Measurements from ENCODE around the gene WAPL. TPM values are rescaled to one million over a fixed set of nuclear protein-coding genes. Genes with fewer than 3 reads are reported as not detected.

Gene WAPL
- total RNA-seq, 4 donors from 2014 or later = 34.2 to 40.5 (median 39.3) TPM

DNA sequence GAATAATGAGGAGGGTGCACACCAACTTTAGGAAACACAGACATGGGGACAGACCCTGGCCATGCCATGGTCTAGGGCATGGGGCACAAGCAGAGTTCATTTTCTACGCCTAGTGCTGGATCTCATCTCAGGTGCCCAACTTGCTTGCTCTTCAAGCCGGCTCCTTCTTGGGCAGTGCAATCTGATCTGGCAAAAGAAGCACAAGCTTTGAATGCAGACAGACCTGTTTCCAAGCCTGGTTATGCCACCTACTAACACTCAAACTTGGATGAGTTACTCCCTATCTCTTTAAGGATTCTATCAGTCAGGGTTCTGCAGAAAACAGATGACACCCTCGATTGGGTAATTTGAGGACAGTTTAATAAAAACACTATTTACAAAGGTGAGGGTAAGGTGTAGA lies 34.9 kb upstream of the WAPL start:
- no peaks in the 10 kb centered on the region for H3K4me1 ChIP-seq
- no peaks in the 10 kb centered on the region for H3K36me3 ChIP-seq
- WGBS = 70% methylated on average over 3 of the region's 3 CpGs
- H3K4me3 ChIP-seq = no peak overlapping the region
- intact Hi-C loops (cut with DNase I) = no loop called here
- H3K9me3 ChIP-seq = no peaks in the 10 kb centered on the region
- no peak overlapping the region for H3K27ac ChIP-seq (replicated peaks in 1 of 4)
- TF ChIP-seq EP300 (IDR thresholded peaks at IDR 0.05) = no peak
- no peak for TF ChIP-seq POLR2A (IDR thresholded peaks at IDR 0.05; ENCODE audit: low read depth)
- TF ChIP-seq, protein P1, sequence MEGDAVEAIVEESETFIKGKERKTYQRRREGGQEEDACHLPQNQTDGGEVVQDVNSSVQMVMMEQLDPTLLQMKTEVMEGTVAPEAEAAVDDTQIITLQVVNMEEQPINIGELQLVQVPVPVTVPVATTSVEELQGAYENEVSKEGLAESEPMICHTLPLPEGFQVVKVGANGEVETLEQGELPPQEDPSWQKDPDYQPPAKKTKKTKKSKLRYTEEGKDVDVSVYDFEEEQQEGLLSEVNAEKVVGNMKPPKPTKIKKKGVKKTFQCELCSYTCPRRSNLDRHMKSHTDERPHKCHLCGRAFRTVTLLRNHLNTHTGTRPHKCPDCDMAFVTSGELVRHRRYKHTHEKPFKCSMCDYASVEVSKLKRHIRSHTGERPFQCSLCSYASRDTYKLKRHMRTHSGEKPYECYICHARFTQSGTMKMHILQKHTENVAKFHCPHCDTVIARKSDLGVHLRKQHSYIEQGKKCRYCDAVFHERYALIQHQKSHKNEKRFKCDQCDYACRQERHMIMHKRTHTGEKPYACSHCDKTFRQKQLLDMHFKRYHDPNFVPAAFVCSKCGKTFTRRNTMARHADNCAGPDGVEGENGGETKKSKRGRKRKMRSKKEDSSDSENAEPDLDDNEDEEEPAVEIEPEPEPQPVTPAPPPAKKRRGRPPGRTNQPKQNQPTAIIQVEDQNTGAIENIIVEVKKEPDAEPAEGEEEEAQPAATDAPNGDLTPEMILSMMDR (IDR thresholded peaks at IDR 0.05) = no peak
- TF ChIP-seq POLR2AphosphoS5 (IDR thresholded peaks at IDR 0.05) = no peak
- no peaks in the 10 kb centered on the region for H3K27me3 ChIP-seq
- DNase-seq (ENCODE audit: extremely low spot score) = no peak

DNA sequence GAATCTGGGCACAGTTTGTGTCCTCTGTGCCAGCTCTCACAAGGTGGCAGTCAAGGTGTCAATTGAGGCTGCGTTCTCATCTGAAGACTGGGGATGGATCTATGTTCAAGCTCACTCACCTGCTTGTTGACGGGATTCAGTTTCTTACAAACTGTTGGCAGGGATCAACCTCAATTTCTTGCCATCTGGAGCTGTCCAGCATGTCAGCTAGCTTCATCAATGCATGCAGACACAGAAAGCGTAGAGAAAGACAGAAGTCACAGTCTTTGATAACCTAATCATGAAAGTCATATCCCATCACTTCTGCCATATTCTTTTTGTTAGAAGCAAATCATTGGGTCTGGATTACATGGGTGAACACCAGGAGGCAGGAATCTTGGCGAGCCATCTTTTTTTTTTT lies 32.0 kb upstream of the WAPL start:
- H3K4me3 ChIP-seq = no peak overlapping the region
- H3K4me1 ChIP-seq = no peaks in the 10 kb centered on the region
- H3K9me3 ChIP-seq = no peaks in the 10 kb centered on the region
- DNase-seq (ENCODE audit: extremely low spot score) = no peak
- no peak overlapping the region for H3K27ac ChIP-seq (replicated peaks in 1 of 4)
- 74% methylated on average over 4 of the region's 4 CpGs for WGBS
- H3K36me3 ChIP-seq = no peaks in the 10 kb centered on the region
- intact Hi-C loops (cut with DNase I) = no loop called here
- no peaks in the 10 kb centered on the region for H3K27me3 ChIP-seq
- TF ChIP-seq, protein P1 (IDR thresholded peaks at IDR 0.05) = no peak

DNA sequence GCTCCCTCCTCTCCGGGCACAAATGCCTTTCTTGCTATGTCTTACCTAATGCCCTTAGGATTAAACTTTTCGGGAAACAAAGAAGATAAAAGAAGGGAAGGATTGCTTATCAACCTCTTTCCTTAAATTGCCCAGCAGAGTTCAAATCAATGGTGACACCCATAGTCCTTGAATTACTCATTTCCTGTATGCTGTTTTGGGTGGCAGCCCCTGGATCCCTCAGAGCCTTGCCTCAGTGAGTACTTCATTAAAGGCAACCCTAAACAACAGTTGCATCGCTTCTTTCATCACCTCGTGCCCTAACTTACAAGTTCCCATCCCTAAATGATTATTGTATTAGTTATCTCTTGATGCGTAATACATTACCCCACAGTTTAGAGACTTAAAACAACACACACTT lies 31.6 kb upstream of the WAPL start:
- Histone ChIP-seq H3K4me1 (no peaks in the 10 kb centered on the region), H3K4me3 (no peak overlapping the region), H3K9me3 (no peaks in the 10 kb centered on the region), H3K27ac (replicated peaks in 1 of 4) (no peak overlapping the region), H3K36me3 (no peaks in the 10 kb centered on the region), H3K27me3 (no peaks in the 10 kb centered on the region)
- TF ChIP-seq, protein P1 (IDR thresholded peaks at IDR 0.05) = no peak
- TF ChIP-seq POLR2A (IDR thresholded peaks at IDR 0.05; ENCODE audit: low read depth) = no peak
- no peak for TF ChIP-seq EP300 (IDR thresholded peaks at IDR 0.05)
- TF ChIP-seq POLR2AphosphoS5 (IDR thresholded peaks at IDR 0.05) = no peak
- WGBS = 74% methylated on average over 5 of the region's 5 CpGs
- DNase-seq (ENCODE audit: extremely low spot score) = no peak
- intact Hi-C loops (cut with DNase I) = no loop called here

DNA sequence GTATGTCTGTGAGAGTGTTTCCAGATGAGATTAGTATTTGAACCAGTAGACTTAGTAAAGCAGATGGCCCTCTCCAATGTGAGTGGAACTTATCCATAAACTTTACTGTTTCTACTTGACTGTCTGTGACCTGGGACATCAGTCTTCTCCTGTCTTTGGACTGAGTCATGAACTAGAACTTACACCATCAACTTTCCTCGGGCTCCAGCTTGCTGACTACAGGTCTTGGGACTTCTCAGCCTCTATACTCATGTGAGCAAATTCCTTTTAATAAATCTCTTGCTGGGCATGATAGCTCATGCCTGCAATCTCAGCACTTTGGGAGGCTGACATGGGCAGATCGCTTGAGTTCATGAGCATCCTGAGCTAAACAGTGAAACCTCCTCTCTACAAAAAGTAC lies 25.7 kb upstream of the WAPL start:
- intact Hi-C loops (cut with DNase I) = no loop called here

DNA sequence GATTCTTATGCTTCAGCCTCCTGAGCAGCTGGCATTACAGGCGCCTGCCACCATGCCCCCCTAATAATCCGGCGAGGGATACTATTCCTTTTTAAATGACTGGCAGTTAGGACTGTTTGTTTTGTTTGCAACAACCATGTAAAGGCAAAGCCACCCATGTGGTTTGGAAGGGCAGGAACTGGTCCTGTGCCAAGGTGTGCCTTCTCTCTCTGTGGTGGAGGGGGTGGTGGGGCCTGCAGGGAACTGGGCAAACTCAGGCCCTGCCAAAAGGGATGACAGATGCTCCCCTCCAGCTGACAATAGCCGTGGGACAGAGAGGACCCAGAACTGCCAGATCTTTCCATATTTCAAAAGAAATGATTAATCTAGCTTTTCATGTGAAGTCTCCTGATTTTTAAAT lies 23.5 kb upstream of the WAPL start:
- no peaks in the 10 kb centered on the region for H3K27me3 ChIP-seq
- intact Hi-C loops (cut with DNase I) = no loop called here
- 40% methylated on average over 4 of the region's 4 CpGs for WGBS

More for the DNA sequence above, 25.7 kb upstream of the WAPL start:
- Histone ChIP-seq H3K4me3 (no peak overlapping the region), H3K27me3 (no peaks in the 10 kb centered on the region), H3K27ac (replicated peaks in 1 of 4) (no peak overlapping the region), H3K36me3 (no peaks in the 10 kb centered on the region), H3K4me1 (no peaks in the 10 kb centered on the region), H3K9me3 (no peaks in the 10 kb centered on the region)
- WGBS = 83% methylated on average over 2 of the region's 2 CpGs
- no peak for DNase-seq (ENCODE audit: extremely low spot score)
- TF ChIP-seq POLR2A (IDR thresholded peaks at IDR 0.05; ENCODE audit: low read depth) (no peak), EP300 (IDR thresholded peaks at IDR 0.05) (no peak), POLR2AphosphoS5 (IDR thresholded peaks at IDR 0.05) (no peak)
- TF ChIP-seq, protein P1 (IDR thresholded peaks at IDR 0.05) = no peak

More for the DNA sequence above, 23.5 kb upstream of the WAPL start:
- Histone ChIP-seq H3K9me3 (no peaks in the 10 kb centered on the region), H3K36me3 (no peaks in the 10 kb centered on the region), H3K4me1 (no peaks in the 10 kb centered on the region), H3K27ac (replicated peaks in 1 of 4) (no peak overlapping the region), H3K4me3 (no peak overlapping the region)
- no peak for TF ChIP-seq EP300 (IDR thresholded peaks at IDR 0.05)
- DNase-seq (ENCODE audit: extremely low spot score) = no peak

Data from esophagus muscularis mucosa (tissue), 4 donors.